Neural cell (in vitro differentiated cells): ENCODE results near the gene CARS1. TPM values are rescaled to one million over a fixed set of nuclear protein-coding genes. Genes with fewer than 3 reads are reported as not detected.

Experiments used
- H2AFZ ChIP-seq: fragments of 200-600, 300-800 bp; sonication (generic), shearing (Covaris generic); 2 replicates; pipeline ENCODE4 v1.6.0; 2014; ENCODE audit warnings: low read depth, mild to moderate bottlenecking, antibody characterized with exemption, low read length, moderate library complexity
- H3F3A ChIP-seq: fragments of 200-600 bp; shearing (Covaris generic); 2 replicates; pipeline ENCODE4 v1.6.1; 2016; ENCODE audit warnings: mild to moderate bottlenecking, moderate library complexity, mixed read lengths, antibody characterized with exemption, low read length; ENCODE audit not compliant: insufficient read depth, poor library complexity, severe bottlenecking
- H3K27ac ChIP-seq: fragments of 200-600, 300-800 bp; sonication (generic), shearing (Covaris generic); 2 replicates; pipeline ENCODE4 v1.5.1; 2014; ENCODE audit warnings: mild to moderate bottlenecking, low read length, moderate library complexity
- H3K27me3 ChIP-seq: fragments of 300-800, 200-600 bp; sonication (generic), shearing (Covaris generic); 2 replicates; pipeline ENCODE4 v1.6.0; 2014; ENCODE audit warnings: mild to moderate bottlenecking, low read depth, low read length, moderate library complexity; ENCODE audit not compliant: insufficient read depth
- H3K36me3 ChIP-seq: fragments of 300-800, 200-600 bp; sonication (generic), shearing (Covaris generic); 2 replicates; pipeline ENCODE4 v1.5.1; 2014; ENCODE audit warnings: mild to moderate bottlenecking, antibody characterized with exemption, low read length, moderate library complexity; ENCODE audit not compliant: insufficient read depth
- H3K4me2 ChIP-seq: fragments of 300-800, 200-600 bp; sonication (generic), shearing (Covaris generic); 2 replicates; pipeline ENCODE4 v1.6.0; 2014; ENCODE audit warnings: mild to moderate bottlenecking, low read length
- H3K4me3 ChIP-seq: fragments of 300-800, 200-600 bp; sonication (generic), shearing (Covaris generic); 2 replicates; pipeline ENCODE4 v1.5.1; 2014; ENCODE audit warnings: mild to moderate bottlenecking, low read length, moderate library complexity
- H3K79me2 ChIP-seq: fragments of 200-600 bp; shearing (Covaris generic); replicated peaks from 2 replicates; pipeline ENCODE4 v1.6.0; 2014; ENCODE audit warnings: mild to moderate bottlenecking, low read length, moderate library complexity; ENCODE audit not compliant: insufficient read depth
- H3K9ac ChIP-seq: fragments of 300-800, 200-600 bp; sonication (generic), shearing (Covaris generic); 2 replicates; pipeline ENCODE4 v1.6.1; 2016; ENCODE audit warnings: mild to moderate bottlenecking, low read length, mixed read lengths
- H3K9me2 ChIP-seq: fragments of 200-600 bp; shearing (Covaris generic); 2 replicates; pipeline ENCODE4 v1.6.1; 2016; ENCODE audit warnings: mild to moderate bottlenecking, low read length, mixed read lengths; ENCODE audit not compliant: insufficient read depth
- H3K9me3 ChIP-seq: fragments of 200-600, 300-800 bp; sonication (generic), shearing (Covaris generic); 2 replicates; pipeline ENCODE4 v1.6.1; 2016; ENCODE audit warnings: mild to moderate bottlenecking, mixed run types, low read length, moderate library complexity, mixed read lengths
- H4K20me1 ChIP-seq: fragments of 200-600 bp; shearing (Covaris generic); 2 replicates; pipeline ENCODE4 v1.6.1; 2016; ENCODE audit warnings: mild to moderate bottlenecking, mixed run types; ENCODE audit not compliant: insufficient read depth
- CTCF ChIP-seq: fragments of 450-650 bp; IDR thresholded peaks from 2 replicates; pipeline ENCODE4 v1.5.1; 2014; ENCODE audit warnings: antibody characterized with exemption, mild to moderate bottlenecking, moderate library complexity; ENCODE audit not compliant: poor library complexity, severe bottlenecking
- EP300 ChIP-seq: fragments of 450-650 bp; conservative IDR thresholded peaks from 2 replicates; pipeline ENCODE4 v1.6.1; 2014; ENCODE audit warnings: antibody characterized with exemption, mild to moderate bottlenecking, moderate library complexity; ENCODE audit not compliant: poor library complexity, severe bottlenecking
- EZH2 ChIP-seq: fragments of 200-600, 300-800 bp; shearing (Covaris generic), sonication (generic); IDR thresholded peaks from 2 replicates; pipeline ENCODE4 v1.6.1; 2014; ENCODE audit warnings: antibody characterized with exemption, low read length, borderline replicate concordance, mild to moderate bottlenecking; ENCODE audit not compliant: insufficient read depth, poor library complexity, severe bottlenecking
- MXI1 ChIP-seq: fragments of 450-650 bp; conservative IDR thresholded peaks from 2 replicates; pipeline ENCODE4 v1.6.1; 2014; ENCODE audit warnings: antibody characterized with exemption, mild to moderate bottlenecking; ENCODE audit not compliant: poor library complexity, severe bottlenecking
- POLR2AphosphoS5 ChIP-seq: IDR thresholded peaks from 2 replicates; pipeline ENCODE4 v1.6.1; 2012
- RAD21 ChIP-seq: fragments of 450-650 bp; conservative IDR thresholded peaks from 2 replicates; pipeline ENCODE4 v1.6.1; 2014; ENCODE audit warnings: antibody characterized with exemption, mild to moderate bottlenecking, moderate library complexity
- REST ChIP-seq: IDR thresholded peaks from 2 replicates; pipeline ENCODE4 v1.6.1; 2012; ENCODE audit warnings: borderline replicate concordance
- SMC3 ChIP-seq: fragments of 450-650 bp; conservative IDR thresholded peaks from 2 replicates; pipeline ENCODE4 v1.6.1; 2014; ENCODE audit warnings: antibody characterized with exemption, mild to moderate bottlenecking, moderate library complexity; ENCODE audit not compliant: poor library complexity
- TAF1 ChIP-seq: IDR thresholded peaks from 2 replicates; pipeline ENCODE4 v1.6.1; 2012; ENCODE audit warnings: low read depth
- polyA plus RNA-seq: library from polyadenylated mRNA; depleted of rRNA; stranded (reverse); fragments of >200 nt; gene quantifications from 2 replicates; pipeline ENCODE4 v1.2.3, GENCODE V29; 2014

CARS1 gene
- polyA plus RNA-seq, 1 donor from 2014 or later, result 48.2 TPM

- peak overlapping the region; percentile 37 for H3K9ac ChIP-seq
- H3K9me2 ChIP-seq, result no peaks in the 10 kb centered on the region
- peak overlapping the region; percentile 60 for H3K4me3 ChIP-seq
- no peaks in the 10 kb centered on the region for H4K20me1 ChIP-seq
- no peak for TF ChIP-seq EZH2
- peak; percentile 34 for TF ChIP-seq MXI1
- no peak for TF ChIP-seq TAF1
- TF ChIP-seq RAD21, result no peak
- no peak for TF ChIP-seq REST
- TF ChIP-seq SMC3, result peak; percentile 27
- no peak for TF ChIP-seq POLR2AphosphoS5
- peak; percentile 41 for TF ChIP-seq CTCF
- TF ChIP-seq EP300, result peak; percentile 69
- H2AFZ ChIP-seq, result no peak overlapping the region
- no peaks in the 10 kb centered on the region for H3F3A ChIP-seq
- peak overlapping the region; percentile 61 for H3K4me2 ChIP-seq
- no peaks in the 10 kb centered on the region for H3K36me3 ChIP-seq
- no peaks in the 10 kb centered on the region for H3K27me3 ChIP-seq
- H3K9me3 ChIP-seq, result no peaks in the 10 kb centered on the region
- peaks cover 35% of the 10 kb centered on the region for H3K79me2 ChIP-seq
- peak overlapping the region; percentile 62 for H3K27ac ChIP-seq
Measured at GRCh38 chr11:3051196-3052108, 5.8 kb downstream of the CARS1 start.

- Histone ChIP-seq H3F3A (no peaks in the 10 kb centered on the region), H3K27me3 (no peaks in the 10 kb centered on the region), H4K20me1 (no peaks in the 10 kb centered on the region), H3K9me2 (no peaks in the 10 kb centered on the region), H3K9ac (peak overlapping the region; percentile 37), H2AFZ (no peak overlapping the region), H3K9me3 (no peaks in the 10 kb centered on the region), H3K27ac (peak overlapping the region; percentile 62), H3K4me3 (peak overlapping the region; percentile 60), H3K36me3 (no peaks in the 10 kb centered on the region), H3K4me2 (no peak overlapping the region), H3K79me2 (peaks cover 29% of the 10 kb centered on the region)
- no peak for TF ChIP-seq RAD21
- no peak for TF ChIP-seq CTCF
- no peak for TF ChIP-seq POLR2AphosphoS5
- TF ChIP-seq EZH2, result no peak
- no peak for TF ChIP-seq MXI1
- TF ChIP-seq REST, result no peak
- TF ChIP-seq TAF1, result no peak
- TF ChIP-seq EP300, result no peak
- no peak for TF ChIP-seq SMC3
Measured at GRCh38 chr11:3050386-3051195, 6.6 kb downstream of the CARS1 start.
